HepG2 (cell line): ENCODE measurements around the gene PGC. TPM values are rescaled to one million over a fixed set of nuclear protein-coding genes. Genes with fewer than 3 reads are reported as not detected.
A peak's percentile ranks its signal among the peaks of the same experiment; 100 is the strongest.

Experiments
- AFF4 ChIP-seq: sonication (generic); formaldehyde crosslinking; IDR thresholded peaks from 2 replicates; pipeline ENCODE4 v1.4.0; 2020; ENCODE audit warnings: missing genetic modification reagents
- CAMTA2 ChIP-seq: sonication (generic); formaldehyde crosslinking; IDR thresholded peaks from 2 replicates; pipeline ENCODE4 v1.4.0; 2020; ENCODE audit warnings: mild to moderate bottlenecking, missing genetic modification reagents, borderline replicate concordance
- GATAD1 ChIP-seq: IDR thresholded peaks from 2 replicates; pipeline ENCODE4 v1.6.1; 2016; ENCODE audit warnings: missing genetic modification reagents, missing compliant biosample characterization
- HMG20B ChIP-seq: conservative IDR thresholded peaks from 2 replicates; pipeline ENCODE4 v1.6.1; 2016; ENCODE audit warnings: missing genetic modification reagents, missing compliant biosample characterization
- PHF20 ChIP-seq: sonication (generic); formaldehyde crosslinking; IDR thresholded peaks from 2 replicates; pipeline ENCODE4 v1.5.0; 2020; ENCODE audit warnings: mild to moderate bottlenecking, missing genetic modification reagents
- SALL2 ChIP-seq: sonication (generic); formaldehyde crosslinking; IDR thresholded peaks from 2 replicates; pipeline ENCODE4 v1.8.1; 2023; ENCODE audit warnings: mild to moderate bottlenecking, missing genetic modification reagents, inconsistent platforms
- THYN1 ChIP-seq: sonication (generic); formaldehyde crosslinking; IDR thresholded peaks from 2 replicates; pipeline ENCODE4 v1.8.1; 2023; ENCODE audit warnings: low read depth, mild to moderate bottlenecking, moderate library complexity, missing genetic modification reagents, borderline replicate concordance
- ZBTB20 ChIP-seq: sonication (generic); formaldehyde crosslinking; IDR thresholded peaks from 2 replicates; pipeline ENCODE4 v1.8.1; 2023; ENCODE audit warnings: missing genetic modification reagents, low read depth, mild to moderate bottlenecking, borderline replicate concordance
- ZMYM4 ChIP-seq: sonication (generic); formaldehyde crosslinking; IDR thresholded peaks from 2 replicates; pipeline ENCODE4 v1.8.1; 2023; ENCODE audit warnings: mild to moderate bottlenecking, missing genetic modification reagents
- ZNF124 ChIP-seq: sonication (generic); formaldehyde crosslinking; IDR thresholded peaks from 2 replicates; pipeline ENCODE4 v1.4.0; 2020; ENCODE audit warnings: missing genetic modification reagents
- ZNF136 ChIP-seq: sonication (generic); formaldehyde crosslinking; IDR thresholded peaks from 2 replicates; pipeline ENCODE4 v1.8.1; 2022; ENCODE audit warnings: low read depth, mild to moderate bottlenecking, moderate library complexity, missing genetic modification reagents
- ZNF143 ChIP-seq: sonication (generic); formaldehyde crosslinking; IDR thresholded peaks from 2 replicates; pipeline ENCODE4 v1.4.0; 2020; ENCODE audit warnings: missing genetic modification reagents
- ZNF292 ChIP-seq: sonication (generic); formaldehyde crosslinking; IDR thresholded peaks from 2 replicates; pipeline ENCODE4 v1.8.1; 2022; ENCODE audit warnings: mild to moderate bottlenecking, low read depth, missing genetic modification reagents, borderline replicate concordance
- ZNF382 ChIP-seq: sonication (generic); formaldehyde crosslinking; IDR thresholded peaks from 2 replicates; pipeline ENCODE4 v1.5.0; 2020; ENCODE audit warnings: missing genetic modification reagents, mild to moderate bottlenecking, borderline replicate concordance
- ZNF496 ChIP-seq: sonication (generic); formaldehyde crosslinking; IDR thresholded peaks from 2 replicates; pipeline ENCODE4 v1.8.1; 2023; ENCODE audit warnings: mild to moderate bottlenecking, moderate library complexity, missing genetic modification reagents; ENCODE audit not compliant: insufficient replicate concordance
- ZNF619 ChIP-seq: sonication (generic); formaldehyde crosslinking; IDR thresholded peaks from 2 replicates; pipeline ENCODE4 v1.4.0; 2020; ENCODE audit warnings: mild to moderate bottlenecking, missing genetic modification reagents
- ZNF703 ChIP-seq: sonication (generic); formaldehyde crosslinking; IDR thresholded peaks from 2 replicates; pipeline ENCODE4 v1.5.1; 2020; ENCODE audit warnings: missing genetic modification reagents, mild to moderate bottlenecking, moderate library complexity, borderline replicate concordance
- ZSCAN30 ChIP-seq: sonication (generic); formaldehyde crosslinking; IDR thresholded peaks from 2 replicates; pipeline ENCODE4 v1.5.0; 2020; ENCODE audit warnings: mild to moderate bottlenecking, missing genetic modification reagents
- polyA plus RNA-seq, 8 experiments: library from polyadenylated mRNA; depleted of rRNA in 3 of 8; stranded (reverse) in 7 of 8; unstranded in 1 of 8; fragments of >200 nt; fragmentation: Illumina TruSeq in 4 of 8; extraction: Trizol in 4 of 8; gene quantifications; 2 replicates each; pipeline versions ENCODE4 v1.2.1 to v1.2.3, GENCODE V29; 2011 to 2016; ENCODE audit warnings: low read depth in 4 of 8, missing spikeins in 1 of 8, mixed read lengths in 1 of 8; ENCODE audit not compliant: insufficient read depth in 1 of 8
- total RNA-seq, 5 experiments: library from RNA; depleted of rRNA; stranded (reverse); fragments of >200 nt; fragmentation: Illumina TruSeq; extraction: Trizol; gene quantifications; 2 replicates each; pipeline ENCODE4 v1.2.3, GENCODE V29; 2016; ENCODE audit warnings: low read depth in 1 of 5
- TF ChIP-seq, protein P1 (sequence below): sonication (generic); formaldehyde crosslinking; IDR thresholded peaks from 2 replicates; pipeline ENCODE4 v1.4.0; 2020; ENCODE audit warnings: missing genetic modification reagents
- TF ChIP-seq, protein P2 (sequence below): sonication (generic); formaldehyde crosslinking; IDR thresholded peaks from 2 replicates; pipeline ENCODE4 v1.4.0; 2020; ENCODE audit warnings: missing genetic modification reagents, mild to moderate bottlenecking, borderline replicate concordance
- TF ChIP-seq, protein P3 (sequence below): sonication (generic); formaldehyde crosslinking; IDR thresholded peaks from 2 replicates; pipeline ENCODE4 v1.4.0; 2020; ENCODE audit warnings: low read depth, mild to moderate bottlenecking, missing genetic modification reagents

The PGC gene
- total and polyA plus RNA-seq, 2 of the 13 experiments (the other 11 are each of a cell fraction or from before 2014, with no cell fraction given) = 426 to 502 TPM

DNA sequence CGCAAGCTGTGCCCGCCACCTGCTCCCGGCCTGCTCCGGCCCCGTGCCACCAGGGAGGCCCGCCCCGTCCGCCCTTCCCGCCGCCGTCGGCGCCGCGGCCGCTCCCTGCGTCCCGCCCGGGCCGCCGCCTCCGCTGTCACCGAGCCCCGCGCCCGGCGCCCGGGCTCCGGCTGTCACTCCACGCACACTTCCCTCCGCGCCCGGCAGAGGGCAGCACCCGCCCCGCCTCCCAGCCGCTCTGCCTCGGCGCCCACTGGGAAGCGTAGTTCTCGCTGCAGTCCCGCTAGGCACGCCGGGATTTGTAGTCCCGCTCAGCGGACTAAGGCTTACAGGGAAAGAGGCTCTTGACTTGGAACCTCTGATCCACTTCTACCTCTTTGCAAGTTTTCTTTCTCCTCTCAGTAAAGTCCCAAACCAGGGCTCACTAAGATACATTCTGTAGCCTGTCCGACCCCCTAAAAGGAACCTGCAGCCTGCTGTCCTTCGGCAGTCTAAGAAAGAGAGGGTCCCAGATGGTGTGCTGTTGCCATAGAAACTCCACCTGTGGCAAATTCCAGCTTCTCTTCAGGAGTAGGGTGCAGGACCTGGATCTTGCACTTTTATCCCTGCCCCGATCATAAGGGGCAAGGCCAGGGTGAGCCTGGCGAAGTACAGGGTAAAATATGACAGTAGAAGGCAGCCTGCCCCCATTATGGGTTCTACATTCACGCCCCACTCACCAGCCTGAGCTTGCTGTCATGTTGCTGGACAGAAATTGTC lies 11.6 kb downstream of the PGC start, which contains the start of gene TFEB (continued):
- TF ChIP-seq ZNF136 (CRISPR knock-in tag) = no peak
- no peak for TF ChIP-seq AFF4 (CRISPR knock-in tag)
- TF ChIP-seq ZSCAN30 (CRISPR knock-in tag) = no peak
- no peak for TF ChIP-seq ZNF496 (CRISPR knock-in tag)
- no peak for TF ChIP-seq ZNF619 (CRISPR knock-in tag)
- no peak; the same call in none of the 2 replicates for TF ChIP-seq PHF20 (CRISPR knock-in tag)
- peak; percentile 65; the same call in 1 of the 2 replicates for TF ChIP-seq ZNF124 (CRISPR knock-in tag)
- no peak for TF ChIP-seq THYN1
- no peak for TF ChIP-seq CAMTA2 (CRISPR knock-in tag)
- TF ChIP-seq, protein P1, sequence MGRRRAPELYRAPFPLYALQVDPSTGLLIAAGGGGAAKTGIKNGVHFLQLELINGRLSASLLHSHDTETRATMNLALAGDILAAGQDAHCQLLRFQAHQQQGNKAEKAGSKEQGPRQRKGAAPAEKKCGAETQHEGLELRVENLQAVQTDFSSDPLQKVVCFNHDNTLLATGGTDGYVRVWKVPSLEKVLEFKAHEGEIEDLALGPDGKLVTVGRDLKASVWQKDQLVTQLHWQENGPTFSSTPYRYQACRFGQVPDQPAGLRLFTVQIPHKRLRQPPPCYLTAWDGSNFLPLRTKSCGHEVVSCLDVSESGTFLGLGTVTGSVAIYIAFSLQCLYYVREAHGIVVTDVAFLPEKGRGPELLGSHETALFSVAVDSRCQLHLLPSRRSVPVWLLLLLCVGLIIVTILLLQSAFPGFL (CRISPR knock-in tag) = no peak
- TF ChIP-seq ZMYM4 (CRISPR knock-in tag) = peak; percentile 74
- TF ChIP-seq SALL2 (CRISPR knock-in tag) = peak; percentile 51; the same call in 1 of the 2 replicates
- 0 out of 2 replicates have a peak, but pooled peaks have one; percentile 53 for TF ChIP-seq HMG20B (CRISPR knock-in tag)
- TF ChIP-seq, protein P2, sequence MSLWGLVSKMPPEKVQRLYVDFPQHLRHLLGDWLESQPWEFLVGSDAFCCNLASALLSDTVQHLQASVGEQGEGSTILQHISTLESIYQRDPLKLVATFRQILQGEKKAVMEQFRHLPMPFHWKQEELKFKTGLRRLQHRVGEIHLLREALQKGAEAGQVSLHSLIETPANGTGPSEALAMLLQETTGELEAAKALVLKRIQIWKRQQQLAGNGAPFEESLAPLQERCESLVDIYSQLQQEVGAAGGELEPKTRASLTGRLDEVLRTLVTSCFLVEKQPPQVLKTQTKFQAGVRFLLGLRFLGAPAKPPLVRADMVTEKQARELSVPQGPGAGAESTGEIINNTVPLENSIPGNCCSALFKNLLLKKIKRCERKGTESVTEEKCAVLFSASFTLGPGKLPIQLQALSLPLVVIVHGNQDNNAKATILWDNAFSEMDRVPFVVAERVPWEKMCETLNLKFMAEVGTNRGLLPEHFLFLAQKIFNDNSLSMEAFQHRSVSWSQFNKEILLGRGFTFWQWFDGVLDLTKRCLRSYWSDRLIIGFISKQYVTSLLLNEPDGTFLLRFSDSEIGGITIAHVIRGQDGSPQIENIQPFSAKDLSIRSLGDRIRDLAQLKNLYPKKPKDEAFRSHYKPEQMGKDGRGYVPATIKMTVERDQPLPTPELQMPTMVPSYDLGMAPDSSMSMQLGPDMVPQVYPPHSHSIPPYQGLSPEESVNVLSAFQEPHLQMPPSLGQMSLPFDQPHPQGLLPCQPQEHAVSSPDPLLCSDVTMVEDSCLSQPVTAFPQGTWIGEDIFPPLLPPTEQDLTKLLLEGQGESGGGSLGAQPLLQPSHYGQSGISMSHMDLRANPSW (CRISPR knock-in tag) = no peak
- no peak for TF ChIP-seq ZNF382
- TF ChIP-seq, protein P3, sequence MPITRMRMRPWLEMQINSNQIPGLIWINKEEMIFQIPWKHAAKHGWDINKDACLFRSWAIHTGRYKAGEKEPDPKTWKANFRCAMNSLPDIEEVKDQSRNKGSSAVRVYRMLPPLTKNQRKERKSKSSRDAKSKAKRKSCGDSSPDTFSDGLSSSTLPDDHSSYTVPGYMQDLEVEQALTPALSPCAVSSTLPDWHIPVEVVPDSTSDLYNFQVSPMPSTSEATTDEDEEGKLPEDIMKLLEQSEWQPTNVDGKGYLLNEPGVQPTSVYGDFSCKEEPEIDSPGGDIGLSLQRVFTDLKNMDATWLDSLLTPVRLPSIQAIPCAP (CRISPR knock-in tag) = no peak
- TF ChIP-seq ZBTB20 (CRISPR knock-in tag) = 0 out of 2 replicates have a peak, but pooled peaks have one; percentile 48
- 0 out of 2 replicates have a peak, but pooled peaks have one; percentile 41 for TF ChIP-seq ZNF292
- TF ChIP-seq ZNF143 (CRISPR knock-in tag) = peak; percentile 95
- no peak for TF ChIP-seq ZNF703 (CRISPR knock-in tag)
- peak; percentile 85 for TF ChIP-seq GATAD1 (CRISPR knock-in tag)
